OCI-LY3 (cell line): Measurements from ENCODE around the gene TP53I11.

Experiments used
- H2AFZ ChIP-seq: fragments of 200-600, 300-600 bp; shearing (Covaris generic); 2 replicates; pipeline ENCODE4 v1.6.0; 2014; ENCODE audit warnings: antibody characterized with exemption, low read depth, low read length
- H3K27ac ChIP-seq: fragments of 200-600, 300-600 bp; sonication (generic); 2 replicates; pipeline ENCODE4 v1.5.1; 2014; ENCODE audit warnings: mild to moderate bottlenecking, low read length, moderate library complexity, mixed read lengths
- H3K27me3 ChIP-seq: fragments of 200-600, 300-600 bp; sonication (generic); 2 replicates; pipeline ENCODE4 v1.6.1; 2014; ENCODE audit warnings: low read depth, low read length, mixed read lengths
- H3K36me3 ChIP-seq: fragments of 200-600, 300-600 bp; sonication (generic); replicated peaks from 2 replicates; pipeline ENCODE3; 2014; ENCODE audit warnings: low read depth, low read length, mixed read lengths
- H3K4me1 ChIP-seq: fragments of 300-600, 200-600 bp; sonication (generic); 2 replicates; pipeline ENCODE4 v1.6.1; 2014; ENCODE audit warnings: low read length, mixed read lengths
- H3K4me2 ChIP-seq: fragments of 200-600, 300-600 bp; sonication (generic); 2 replicates; pipeline ENCODE4 v1.6.1; 2014; ENCODE audit warnings: low read length, mixed read lengths
- H3K4me3 ChIP-seq: fragments of 300-600, 200-600 bp; sonication (generic); 2 replicates; pipeline ENCODE4 v1.5.1; 2014; ENCODE audit warnings: antibody characterized with exemption, mild to moderate bottlenecking, low read length, moderate library complexity
- H3K79me2 ChIP-seq: fragments of 300-600, 200-600 bp; shearing (Covaris generic); 2 replicates; pipeline ENCODE4 v1.6.1; 2014; ENCODE audit warnings: mild to moderate bottlenecking, low read length, mixed read lengths
- H3K9ac ChIP-seq: fragments of 300-600, 200-600 bp; shearing (Covaris generic); 2 replicates; pipeline ENCODE4 v1.6.0; 2014; ENCODE audit warnings: mild to moderate bottlenecking, low read length, moderate library complexity
- H3K9me3 ChIP-seq: fragments of 200-600, 300-600 bp; shearing (Covaris generic); 2 replicates; pipeline ENCODE4 v1.6.1; 2014; ENCODE audit warnings: low read length, mixed read lengths; ENCODE audit not compliant: insufficient read depth
- H4K20me1 ChIP-seq: fragments of 200-600, 300-600 bp; sonication (generic); 2 replicates; pipeline ENCODE4 v1.6.1; 2016; ENCODE audit warnings: low read length, mixed read lengths; ENCODE audit not compliant: insufficient read depth
- CTCF ChIP-seq: fragments of 200-600, 300-600 bp; sonication (generic); IDR thresholded peaks from 2 replicates; pipeline ENCODE4 v1.5.1; 2014; ENCODE audit warnings: antibody characterized with exemption, low read length, low read depth
- EZH2phosphoT487 ChIP-seq: fragments of 200-600 bp; shearing (Covaris generic); IDR thresholded peaks from 2 replicates; pipeline ENCODE4 v1.6.1; 2018; ENCODE audit warnings: antibody characterized with exemption, mixed run types, low read depth

Gene TP53I11

GRCh38 chr11:44885065-44885810 is 65.4 kb downstream of the TP53I11 start:
- H3K9me3 ChIP-seq: no peaks in the 10 kb centered on the region
- H3K4me3 ChIP-seq: no peak overlapping the region
- peak overlapping the region; percentile 53; the same call in 1 of the 2 replicates for H2AFZ ChIP-seq
- peak overlapping the region; percentile 18; the same call in 1 of the 2 replicates for H3K4me2 ChIP-seq
- TF ChIP-seq CTCF: no peak
- no peak for TF ChIP-seq EZH2phosphoT487
- H3K9ac ChIP-seq: no peak overlapping the region
- H3K27ac ChIP-seq: no peak overlapping the region
- H4K20me1 ChIP-seq: no peaks in the 10 kb centered on the region
- peaks cover 28% of the 10 kb centered on the region for H3K4me1 ChIP-seq
- peaks cover 11% of the 10 kb centered on the region for H3K27me3 ChIP-seq
- no peaks in the 10 kb centered on the region for H3K36me3 ChIP-seq
- H3K79me2 ChIP-seq: no peaks in the 10 kb centered on the region

GRCh38 chr11:44884056-44884455 is 66.6 kb downstream of the TP53I11 start:
- Histone ChIP-seq H3K36me3 (no peaks in the 10 kb centered on the region), H3K4me3 (no peak overlapping the region), H3K27ac (no peak overlapping the region), H4K20me1 (no peaks in the 10 kb centered on the region), H2AFZ (no peak overlapping the region), H3K4me2 (no peak overlapping the region), H3K4me1 (peaks cover 28% of the 10 kb centered on the region), H3K9me3 (no peaks in the 10 kb centered on the region), H3K27me3 (peaks cover 14% of the 10 kb centered on the region), H3K79me2 (no peaks in the 10 kb centered on the region), H3K9ac (no peak overlapping the region)
- TF ChIP-seq EZH2phosphoT487 (no peak), CTCF (no peak)

DNA sequence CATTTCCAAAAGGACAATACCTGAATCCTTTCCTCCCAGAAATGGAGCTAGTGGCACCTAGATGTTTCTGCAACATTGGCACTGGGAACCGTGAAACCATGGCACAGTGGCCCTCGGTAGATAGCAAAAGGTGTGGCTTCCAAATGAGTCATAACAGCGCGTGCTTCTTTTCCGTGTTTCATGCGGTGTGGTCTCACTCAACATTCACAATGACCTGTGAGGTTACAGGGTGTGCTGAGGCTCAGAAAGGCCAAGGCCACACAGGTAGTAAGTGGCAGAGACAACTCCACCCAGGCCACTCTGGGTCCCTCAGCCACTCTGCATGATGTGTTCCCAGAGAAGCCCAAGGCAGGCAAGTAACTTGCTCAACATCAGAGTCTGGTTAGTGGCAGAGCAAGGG is 67.4 kb downstream of the TP53I11 start:
- H3K27ac ChIP-seq: no peak overlapping the region
- H3K4me2 ChIP-seq: no peak overlapping the region
- no peaks in the 10 kb centered on the region for H4K20me1 ChIP-seq
- TF ChIP-seq CTCF (no peak), EZH2phosphoT487 (no peak)
- no peaks in the 10 kb centered on the region for H3K79me2 ChIP-seq
- H3K9me3 ChIP-seq: no peaks in the 10 kb centered on the region
- H3K27me3 ChIP-seq: peaks cover 14% of the 10 kb centered on the region
- H3K9ac ChIP-seq: no peak overlapping the region
- H3K4me3 ChIP-seq: no peak overlapping the region
- peaks cover 28% of the 10 kb centered on the region for H3K4me1 ChIP-seq
- H2AFZ ChIP-seq: no peak overlapping the region
- no peaks in the 10 kb centered on the region for H3K36me3 ChIP-seq
